ENCODE results near the gene CCNE1. TPM values are rescaled to one million over a fixed set of nuclear protein-coding genes. Genes with fewer than 3 reads are reported as not detected.

The CCNE1 gene
- total RNA-seq, 1 donor from 2014 or later = 7.6 TPM

DNA sequence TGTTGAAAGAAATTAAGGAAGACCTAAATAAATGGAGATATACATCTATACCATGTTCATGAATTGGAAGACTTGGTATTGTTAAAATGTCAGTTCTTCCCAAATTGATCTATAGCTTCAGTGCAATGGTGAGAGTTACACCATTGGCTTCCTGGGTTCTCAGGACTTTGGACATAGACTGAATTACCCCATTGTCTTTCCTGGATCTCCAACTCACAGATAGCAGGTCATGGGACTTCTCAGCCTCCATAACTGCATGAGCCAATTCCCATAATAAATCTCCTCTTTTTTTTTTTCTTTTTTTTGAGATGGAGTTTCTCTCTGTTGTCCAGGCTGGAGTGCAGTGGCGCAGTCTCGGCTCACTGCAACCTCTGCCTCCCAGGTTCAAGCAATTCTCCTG lies 38.7 kb downstream of the CCNE1 start:
- Mint-ChIP-seq H3K27me3 (ENCODE audit: low read depth) (peaks cover 26% of the 10 kb centered on the region), H3K4me3 (ENCODE audit: unreplicated experiment) (no peak overlapping the region), H3K27ac (ENCODE audit: unreplicated experiment) (no peak overlapping the region), H3K36me3 (ENCODE audit: low read depth) (no peaks in the 10 kb centered on the region), H3K4me1 (ENCODE audit: low read depth) (peaks cover 6% of the 10 kb centered on the region), H3K9me3 (ENCODE audit: low read depth) (no peaks in the 10 kb centered on the region)
- no peak for DNase-seq (ENCODE audit: low spot score)
- no peak for TF ChIP-seq CTCF (IDR thresholded peaks at IDR 0.05)

DNA sequence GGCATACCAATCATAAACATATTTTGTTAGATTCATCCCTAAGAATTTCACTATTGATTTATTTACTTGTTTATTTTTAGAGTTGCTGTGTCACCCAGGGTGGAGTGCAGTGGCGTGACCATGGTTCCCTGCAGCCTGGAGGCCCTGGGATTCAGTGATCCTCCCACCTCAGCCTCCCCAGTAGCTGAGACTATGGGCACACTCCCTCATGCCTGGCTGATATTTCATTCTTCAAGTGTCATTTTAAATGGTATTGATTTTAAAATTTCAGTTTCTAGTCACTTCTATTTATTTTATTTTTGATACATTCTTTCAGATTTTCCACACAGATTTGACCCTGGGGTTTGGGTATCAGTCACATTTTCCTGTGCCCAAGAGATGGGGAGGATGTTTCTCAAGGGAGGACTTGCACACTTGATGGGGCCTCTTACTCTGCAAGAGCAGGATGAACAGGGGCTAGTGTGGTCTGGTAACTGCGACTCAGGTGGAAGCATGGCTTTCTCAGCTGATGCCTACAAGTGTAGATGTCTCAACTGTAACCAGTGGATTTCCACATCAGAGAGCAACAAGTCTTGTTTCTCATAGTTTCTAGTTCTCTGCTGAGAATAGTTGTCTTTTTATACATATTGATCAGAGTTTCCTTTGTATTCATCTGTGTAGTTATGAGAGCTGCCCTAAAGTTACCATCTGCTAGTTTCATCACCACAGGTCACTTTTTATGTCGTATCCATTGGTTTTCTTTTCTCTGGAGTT lies 40.2 kb downstream of the CCNE1 start:
- DNase-seq (ENCODE audit: low spot score) = peak; percentile 11
- no peak overlapping the region for H3K4me3 Mint-ChIP-seq (ENCODE audit: unreplicated experiment)
- H3K4me1 Mint-ChIP-seq (ENCODE audit: low read depth) = no peaks in the 10 kb centered on the region
- no peak for TF ChIP-seq CTCF (IDR thresholded peaks at IDR 0.05)
- H3K9me3 Mint-ChIP-seq (ENCODE audit: low read depth) = no peaks in the 10 kb centered on the region
- H3K27ac Mint-ChIP-seq (ENCODE audit: unreplicated experiment) = no peak overlapping the region
- H3K27me3 Mint-ChIP-seq (ENCODE audit: low read depth) = peaks cover 26% of the 10 kb centered on the region
- H3K36me3 Mint-ChIP-seq (ENCODE audit: low read depth) = no peaks in the 10 kb centered on the region

DNA sequence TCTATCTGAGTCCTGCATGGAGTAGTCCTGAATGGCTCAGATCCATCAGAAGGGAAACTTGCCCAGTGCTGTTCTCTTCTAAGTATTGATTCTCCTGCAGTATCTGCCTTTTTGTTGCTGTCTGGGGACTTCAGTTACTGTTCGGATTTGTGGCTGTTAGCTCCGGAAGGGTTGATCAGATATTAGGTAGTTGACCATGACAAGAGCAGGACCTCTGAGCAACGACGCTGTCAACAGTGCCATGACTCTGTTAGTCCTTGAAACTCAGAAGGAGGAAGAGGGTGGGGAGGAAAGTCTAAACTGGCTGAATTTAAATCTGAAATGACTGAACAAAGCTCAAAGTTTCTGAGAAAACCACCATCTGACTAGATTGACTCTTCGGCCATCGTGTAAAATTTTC lies 42.2 kb downstream of the CCNE1 start:
- H3K4me1 Mint-ChIP-seq (ENCODE audit: low read depth) = no peaks in the 10 kb centered on the region
- H3K36me3 Mint-ChIP-seq (ENCODE audit: low read depth) = no peaks in the 10 kb centered on the region
- H3K27me3 Mint-ChIP-seq (ENCODE audit: low read depth) = peaks cover 26% of the 10 kb centered on the region
- no peak overlapping the region for H3K4me3 Mint-ChIP-seq (ENCODE audit: unreplicated experiment)
- peak; percentile 9 for DNase-seq (ENCODE audit: low spot score)
- H3K27ac Mint-ChIP-seq (ENCODE audit: unreplicated experiment) = no peak overlapping the region
- no peaks in the 10 kb centered on the region for H3K9me3 Mint-ChIP-seq (ENCODE audit: low read depth)
- TF ChIP-seq CTCF (IDR thresholded peaks at IDR 0.05) = no peak

GRCh38 chr19:29855087-29855486 lies 43.3 kb downstream of the CCNE1 start:
- Mint-ChIP-seq H3K27ac (ENCODE audit: unreplicated experiment) (no peak overlapping the region), H3K4me3 (ENCODE audit: unreplicated experiment) (no peak overlapping the region), H3K27me3 (ENCODE audit: low read depth) (peaks cover 23% of the 10 kb centered on the region), H3K36me3 (ENCODE audit: low read depth) (no peaks in the 10 kb centered on the region), H3K9me3 (ENCODE audit: low read depth) (no peaks in the 10 kb centered on the region), H3K4me1 (ENCODE audit: low read depth) (no peaks in the 10 kb centered on the region)
- no peak for TF ChIP-seq CTCF (IDR thresholded peaks at IDR 0.05)
- DNase-seq (ENCODE audit: low spot score) = peak; percentile 56

- Mint-ChIP-seq H3K4me3 (ENCODE audit: unreplicated experiment) (no peak overlapping the region), H3K9me3 (ENCODE audit: low read depth) (no peaks in the 10 kb centered on the region), H3K27ac (ENCODE audit: unreplicated experiment) (no peak overlapping the region), H3K36me3 (ENCODE audit: low read depth) (no peaks in the 10 kb centered on the region), H3K27me3 (ENCODE audit: low read depth) (peaks cover 23% of the 10 kb centered on the region), H3K4me1 (ENCODE audit: low read depth) (no peaks in the 10 kb centered on the region)
- TF ChIP-seq CTCF (IDR thresholded peaks at IDR 0.05) = no peak
- DNase-seq (ENCODE audit: low spot score) = peak; percentile 62
Observed at GRCh38 chr19:29855741-29856500, 44.1 kb downstream of the CCNE1 start.
